HEK293T (cell line): ENCODE data around the gene TMEM269.

Experiments used
- ARNT ChIP-seq: fragments of 450-650 bp; IDR thresholded peaks from 2 replicates; pipeline ENCODE4 v1.6.1; 2017; ENCODE audit warnings: mild to moderate bottlenecking
- BHLHE40 ChIP-seq: fragments of 450-650 bp; IDR thresholded peaks from 2 replicates; pipeline ENCODE4 v1.6.1; 2016; ENCODE audit warnings: mild to moderate bottlenecking, moderate library complexity, borderline replicate concordance
- FOXM1 ChIP-seq: fragments of 450-650 bp; IDR thresholded peaks from 2 replicates; pipeline ENCODE4 v1.6.1; 2017; ENCODE audit warnings: mild to moderate bottlenecking, borderline replicate concordance
- L3MBTL2 ChIP-seq: fragments of 450-650 bp; conservative IDR thresholded peaks from 2 replicates; pipeline ENCODE4 v1.6.1; 2016; ENCODE audit warnings: mild to moderate bottlenecking
- LEF1 ChIP-seq: fragments of 450-650 bp; IDR thresholded peaks from 2 replicates; pipeline ENCODE4 v1.6.1; 2017; ENCODE audit warnings: mild to moderate bottlenecking, borderline replicate concordance
- SP1 ChIP-seq: fragments of 450-650 bp; IDR thresholded peaks from 2 replicates; pipeline ENCODE4 v1.6.1; 2017
- ZNF384 ChIP-seq: fragments of 450-650 bp; IDR thresholded peaks from 2 replicates; pipeline ENCODE4 v1.6.1; 2016

GRCh38 chr1:42835422-42835821 lies 50.6 kb downstream of the TMEM269 start:
- no peak for TF ChIP-seq SP1
- TF ChIP-seq BHLHE40: no peak
- no peak for TF ChIP-seq FOXM1
- no peak for TF ChIP-seq ZNF384
- no peak for TF ChIP-seq LEF1
- TF ChIP-seq L3MBTL2: no peak
- no peak for TF ChIP-seq ARNT
